GM18505 (cell line): Measurements from ENCODE around the gene PON3.

Experiments used
- ATAC-seq: cut with Tn5 transposase; IDR thresholded peaks from one replicate; pipeline ENCODE4 v1.9.1; 2021; ENCODE audit not compliant: unreplicated experiment
- POLR2A ChIP-seq: IDR thresholded peaks from 4 replicates; pipeline ENCODE4 v1.6.1; 2011; ENCODE audit warnings: borderline replicate concordance; ENCODE audit not compliant: insufficient read depth, insufficient read length; ENCODE audit errors: extremely low read depth

The PON3 gene

DNA sequence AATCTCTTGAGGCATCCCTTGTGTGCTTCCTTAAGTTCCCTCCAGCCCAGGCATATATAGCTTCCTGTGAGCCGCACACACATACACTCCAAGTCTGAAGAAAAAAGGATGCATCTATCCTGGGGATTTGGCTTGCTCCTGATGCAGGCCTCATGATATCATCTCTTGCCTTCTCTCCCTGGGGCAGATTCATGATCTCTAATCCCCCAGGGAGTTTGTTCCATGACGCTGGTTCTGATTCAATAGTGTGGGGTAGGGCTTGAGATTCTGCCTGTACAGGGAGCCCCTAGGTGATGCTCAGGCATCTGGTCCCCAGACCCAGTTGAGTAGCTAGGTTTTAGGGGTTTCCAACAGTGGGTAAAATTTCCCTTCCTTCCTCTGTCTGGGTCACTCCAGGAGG is 73.3 kb downstream of the PON3 start:
- TF ChIP-seq POLR2A, result no peak
- ATAC-seq, result no peak

DNA sequence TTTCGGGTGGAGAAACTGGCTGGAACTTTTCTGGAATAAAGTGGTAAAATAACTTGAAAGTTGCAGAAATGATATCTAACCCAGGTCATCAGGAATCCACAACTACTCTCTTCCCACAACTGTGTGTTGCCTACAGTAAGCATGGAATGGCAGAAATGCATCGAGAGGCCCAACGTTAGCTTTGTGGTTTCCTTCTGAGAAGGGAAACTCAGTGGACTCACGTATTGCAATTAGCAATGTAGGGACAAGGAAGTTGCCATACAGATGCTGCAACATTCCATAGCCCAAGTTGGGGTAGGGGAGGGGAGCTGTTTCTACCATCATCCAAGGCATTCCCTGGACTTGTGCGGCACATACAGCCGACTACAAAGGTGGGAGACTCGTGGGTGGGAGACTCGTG is 73.8 kb downstream of the PON3 start:
- TF ChIP-seq POLR2A, result no peak
- ATAC-seq, result no peak

DNA sequence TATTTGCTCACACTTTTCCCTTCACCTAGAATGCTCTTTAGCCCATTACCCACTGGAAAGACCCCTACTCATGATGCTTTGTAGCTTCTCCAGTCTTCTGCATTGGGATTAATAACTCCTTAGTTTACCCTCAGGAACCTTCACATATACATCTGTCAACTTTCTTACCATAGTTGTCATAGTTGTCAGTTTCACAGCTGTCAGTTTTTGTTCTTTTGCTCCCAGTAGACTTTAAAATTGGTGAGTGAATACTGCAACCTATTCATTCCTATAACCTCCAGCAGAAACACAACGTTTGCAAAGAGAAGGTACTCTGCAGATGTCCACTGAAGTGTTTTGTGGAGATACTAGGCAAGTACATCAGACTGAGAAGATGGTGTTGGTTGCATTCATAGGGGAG is 74.5 kb downstream of the PON3 start:
- no peak for TF ChIP-seq POLR2A
- ATAC-seq, result no peak

DNA sequence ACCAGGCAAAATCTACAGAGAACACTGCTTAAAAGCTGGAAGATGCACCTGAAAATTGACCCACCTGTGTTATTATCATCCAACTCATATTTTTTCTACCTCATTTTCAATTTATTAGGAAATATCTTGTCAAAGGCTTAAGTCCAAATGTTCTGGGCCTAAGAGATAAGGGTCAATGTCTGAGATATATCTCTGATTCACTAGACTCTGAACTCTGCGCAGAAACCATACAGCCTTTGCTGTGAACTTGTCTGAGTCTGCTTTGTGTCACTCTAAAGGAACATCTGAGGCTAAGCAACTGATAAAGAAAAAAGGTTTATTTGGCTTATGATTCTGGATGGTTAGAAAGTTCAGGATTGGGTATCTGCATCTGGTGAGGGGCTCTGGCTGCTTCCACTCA is 75.5 kb downstream of the PON3 start:
- ATAC-seq, result no peak
- TF ChIP-seq POLR2A, result no peak

DNA sequence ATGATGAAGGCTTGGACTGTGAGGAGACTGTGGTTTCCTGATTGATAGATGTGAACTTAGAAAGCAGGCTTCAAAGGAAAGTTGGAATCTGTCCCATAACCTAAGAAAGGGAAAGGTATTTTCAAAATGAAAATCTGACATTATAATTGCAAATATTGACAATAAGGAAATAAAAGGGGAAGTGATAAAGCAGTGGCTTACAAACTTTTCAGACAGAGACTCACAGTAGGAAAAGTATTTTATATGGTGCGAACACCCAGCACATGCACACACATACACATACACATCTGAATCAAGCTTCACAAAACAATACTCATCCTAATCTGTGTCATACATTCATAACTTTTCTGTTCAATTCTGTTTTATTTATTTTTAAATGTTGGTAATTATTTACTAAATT is 76.6 kb downstream of the PON3 start:
- no peak for ATAC-seq
- TF ChIP-seq POLR2A, result no peak

DNA sequence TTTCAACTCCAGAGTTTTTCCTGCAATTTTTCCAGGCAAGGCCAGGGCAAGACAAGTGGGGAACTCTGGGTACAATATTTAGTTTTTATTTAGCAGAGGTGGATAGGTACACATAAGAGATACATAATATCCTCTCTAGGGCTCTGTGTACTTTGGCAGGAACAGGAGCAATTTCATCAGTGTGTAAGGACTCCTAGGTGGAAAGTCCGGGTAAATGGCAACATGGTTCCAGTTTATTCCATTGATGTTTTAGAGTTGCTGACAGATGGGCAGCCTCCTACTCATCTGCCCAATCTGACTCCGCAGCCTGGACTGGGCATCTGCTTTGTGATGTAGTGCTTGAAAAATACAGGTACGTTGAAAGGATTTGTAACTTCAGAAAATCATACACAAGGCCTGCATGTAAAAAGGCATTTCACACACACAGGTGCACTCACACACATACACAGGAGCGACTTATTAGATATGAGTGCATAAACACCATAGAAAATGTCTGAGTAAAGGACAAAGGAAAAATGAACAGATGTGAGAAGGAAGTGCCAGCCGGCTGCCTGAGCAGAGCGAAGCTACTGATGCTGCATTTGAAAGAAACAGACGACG is 77.6 kb downstream of the PON3 start:
- TF ChIP-seq POLR2A, result no peak
- no peak for ATAC-seq

DNA sequence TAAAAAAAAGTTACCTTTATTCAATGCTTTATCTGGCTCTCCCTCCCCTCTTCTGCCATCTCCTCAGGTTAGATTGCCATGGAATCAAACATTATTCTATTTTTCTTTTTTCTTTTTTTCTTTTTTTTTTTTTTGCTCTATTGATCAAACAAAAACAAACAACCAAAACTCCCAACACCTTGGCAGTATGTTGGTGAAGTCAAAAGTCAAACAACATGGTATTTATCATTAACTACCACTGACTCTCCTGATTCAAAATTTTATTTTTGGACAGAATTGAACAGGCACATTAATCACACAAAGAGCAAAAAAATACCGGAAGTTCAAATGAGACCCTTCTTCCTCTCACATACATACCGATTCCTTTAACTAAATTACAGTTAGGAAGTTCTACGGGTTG is 78.2 kb downstream of the PON3 start:
- ATAC-seq, result no peak
- TF ChIP-seq POLR2A, result no peak

DNA sequence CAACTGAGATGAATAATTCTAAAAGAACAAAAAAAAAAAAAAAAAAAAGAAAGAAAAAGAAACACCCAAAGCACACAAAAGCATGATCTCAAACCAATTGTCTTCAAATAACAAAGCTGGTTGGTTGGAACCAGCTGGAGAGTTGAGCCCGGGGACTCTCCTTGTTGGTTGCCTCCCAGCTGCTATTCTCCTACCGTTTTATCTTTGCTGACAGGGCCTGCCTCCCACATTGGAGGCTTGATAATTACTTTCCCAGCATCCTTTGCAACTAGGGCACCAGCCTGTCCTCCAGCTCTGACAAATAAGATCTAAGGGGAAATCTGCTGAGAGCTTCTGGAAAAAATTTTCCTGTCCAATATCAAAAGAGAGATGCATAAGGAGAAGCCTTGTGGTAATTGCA is 78.6 kb downstream of the PON3 start:
- ATAC-seq, result no peak
- TF ChIP-seq POLR2A, result no peak

DNA sequence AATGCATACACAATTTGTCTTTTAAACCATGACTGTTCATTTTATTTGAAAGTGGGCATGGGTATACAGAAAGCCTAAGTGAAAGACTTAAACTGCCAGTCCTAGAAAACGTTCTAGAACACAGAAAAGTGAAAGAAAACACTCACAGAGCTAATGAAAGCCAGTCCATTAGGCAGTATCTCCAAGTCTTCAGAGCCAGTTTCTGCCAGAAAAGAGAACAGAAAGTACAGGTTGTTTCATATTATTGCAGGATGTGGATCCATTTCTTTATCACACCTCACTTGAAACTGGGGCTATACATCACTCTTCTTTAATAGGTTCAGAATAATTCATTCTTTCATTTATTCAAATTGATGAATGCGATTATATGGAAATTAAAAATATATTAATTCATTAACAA is 79.6 kb downstream of the PON3 start:
- peak; percentile 92 for ATAC-seq
- no peak for TF ChIP-seq POLR2A

DNA sequence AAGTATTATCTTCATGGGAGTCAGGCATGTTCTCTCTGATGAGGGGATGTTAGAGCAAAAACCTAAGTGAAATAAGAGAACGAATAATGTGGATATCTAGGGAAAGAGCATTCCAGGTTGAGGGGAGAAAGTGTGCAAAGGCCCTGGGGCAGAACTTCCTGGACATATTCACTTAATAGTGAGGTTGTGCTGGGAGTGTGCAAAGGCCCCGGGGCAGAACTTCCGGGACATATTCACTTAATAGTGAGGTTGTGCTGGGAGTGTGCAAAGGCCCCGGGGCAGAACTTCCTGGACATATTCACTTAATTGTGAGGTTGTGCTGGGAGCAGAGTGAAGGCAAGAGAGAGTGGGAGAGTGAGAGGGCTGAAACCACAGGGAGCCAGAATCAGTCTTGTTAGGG is 83.6 kb downstream of the PON3 start:
- ATAC-seq, result no peak

DNA sequence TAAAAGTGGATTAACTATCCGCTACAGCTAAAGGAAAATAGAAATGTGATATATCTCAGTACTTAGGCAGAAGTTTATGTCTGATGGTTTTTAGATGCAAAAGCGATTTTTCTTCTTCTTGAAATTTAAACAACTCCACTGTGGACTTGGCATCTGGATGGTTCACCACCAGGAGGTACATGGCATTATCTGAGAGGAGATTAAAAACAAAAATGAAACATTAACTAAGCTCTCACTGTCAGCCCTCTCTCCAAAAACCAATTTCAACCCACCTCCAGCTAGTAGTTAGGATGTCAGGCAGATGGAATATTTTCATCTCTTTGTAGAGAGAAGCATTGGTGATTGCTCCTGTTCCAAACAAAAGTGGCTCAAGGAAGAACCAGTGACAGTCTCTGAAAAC is 84.8 kb downstream of the PON3 start:
- ATAC-seq, result no peak
- no peak for TF ChIP-seq POLR2A

More for the DNA sequence above, 83.6 kb downstream of the PON3 start:
- TF ChIP-seq POLR2A, result no peak

DNA sequence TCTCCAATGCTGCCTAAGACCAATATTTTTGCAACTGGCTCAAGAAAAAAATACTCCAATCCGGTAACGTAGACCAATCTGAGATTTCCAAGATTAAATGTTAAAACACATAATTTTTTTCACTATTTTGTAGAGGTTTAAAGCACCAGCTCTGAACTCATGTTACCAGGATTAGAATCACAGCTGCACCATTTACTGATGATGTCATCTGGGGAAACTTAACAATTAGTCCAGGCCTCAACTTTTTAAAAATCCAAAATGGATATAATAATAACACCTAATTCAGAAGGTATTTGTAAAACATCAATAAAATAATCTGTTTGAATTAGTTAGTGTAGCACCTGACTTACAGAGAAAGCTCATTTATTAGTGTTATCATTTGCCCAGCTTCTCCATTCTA is 86.2 kb downstream of the PON3 start:
- no peak for TF ChIP-seq POLR2A
- no peak for ATAC-seq
